ENCODE data around the gene NR2F6.
"Not testable (repeated sequence)": the region's sequence is repeated elsewhere in the genome, so short reads cannot be mapped to it uniquely, and the experiment has no call there.

The NR2F6 gene

GRCh38 chr19:17281391-17282304 is 35.9 kb upstream of the NR2F6 start, which contains the start of gene ANKLE1:
TSS of gene ANKLE1 (plus strand) at chr19:17281901. CDS start at chr19:17281921, 20 bp downstream.
- Histone ChIP-seq H3K9me3 (no peaks in the 10 kb centered on the region), H3K27ac (peak within 1 kb of the TSS; percentile 41), H3K27me3 (no peaks in the 10 kb centered on the region), H3K4me1 (ENCODE audit: control insufficient read depth in 1 of 2, insufficient read depth in 1 of 2, low read depth in 1 of 2, low read length in 1 of 2) (peaks cover 20 to 23% of the 10 kb centered on the region in 2 experiments), H3K4me3 (ENCODE audit: low read depth in 1 of 2, low read length in 1 of 2) (peak within 1 kb of the TSS; percentile 64 to 72), H3K36me3 (peaks cover 19% of the 10 kb centered on the region)
- TF ChIP-seq CTCF (IDR thresholded peaks at IDR 0.05) = no peak

- Histone ChIP-seq H3K9me3 (no peaks in the 10 kb centered on the region), H3K27me3 (no peaks in the 10 kb centered on the region), H3K36me3 (peaks cover 42% of the 10 kb centered on the region), H3K27ac (no peak overlapping the region), H3K4me3 (ENCODE audit: low read depth in 1 of 2, low read length in 1 of 2) (no peak overlapping the region), H3K4me1 (ENCODE audit: control insufficient read depth in 1 of 2, insufficient read depth in 1 of 2, low read depth in 1 of 2, low read length in 1 of 2) (peaks cover 20 to 23% of the 10 kb centered on the region in 2 experiments)
- TF ChIP-seq CTCF (IDR thresholded peaks at IDR 0.05) = no peak
Measured at GRCh38 chr19:17279436-17279835, 33.7 kb upstream of the NR2F6 start.

DNA sequence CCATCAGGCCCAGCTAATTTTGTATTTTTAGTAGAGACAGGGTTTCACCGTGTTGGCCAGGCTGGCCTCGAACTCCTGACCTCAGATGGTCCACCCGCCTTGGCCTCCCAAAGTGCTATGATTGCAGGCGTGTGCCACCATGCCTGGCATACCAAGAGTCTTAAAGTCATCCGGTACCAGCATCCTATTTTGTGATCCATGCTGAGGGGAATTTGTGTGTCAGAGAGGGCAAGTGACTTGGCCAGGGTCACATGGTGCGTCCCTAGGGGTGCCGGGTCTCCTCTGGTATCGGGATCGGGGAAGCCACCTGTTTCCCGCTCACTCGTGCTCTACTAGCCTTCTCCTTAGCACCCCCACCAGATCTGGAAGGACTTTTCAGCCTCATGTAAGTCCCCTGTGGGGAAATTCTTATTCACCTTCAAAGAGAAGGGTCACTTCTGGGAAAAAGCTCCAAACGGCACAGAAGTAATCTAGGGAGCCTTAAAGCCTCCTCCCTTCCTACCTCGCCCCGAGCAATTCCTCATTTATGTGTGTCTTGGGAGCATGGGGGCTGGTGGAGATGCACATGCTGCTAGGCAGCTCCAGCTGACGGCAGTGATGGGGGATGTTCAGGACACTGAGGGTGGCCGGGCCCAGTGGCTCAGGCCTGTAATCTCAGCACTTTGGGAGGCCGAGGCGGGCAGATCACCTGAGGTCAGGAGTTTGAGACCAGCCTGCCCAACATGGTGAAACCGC is 29.9 kb upstream of the NR2F6 start:
- H3K4me3 ChIP-seq (ENCODE audit: low read depth in 1 of 2, low read length in 1 of 2) = no peak overlapping the region
- no peaks in the 10 kb centered on the region for H3K27me3 ChIP-seq
- peaks cover 0 to 4% of the 10 kb centered on the region in 2 experiments for H3K4me1 ChIP-seq (ENCODE audit: control insufficient read depth in 1 of 2, insufficient read depth in 1 of 2, low read depth in 1 of 2, low read length in 1 of 2)
- no peaks in the 10 kb centered on the region for H3K9me3 ChIP-seq
- peaks cover 65% of the 10 kb centered on the region for H3K36me3 ChIP-seq
- no peak for TF ChIP-seq CTCF (IDR thresholded peaks at IDR 0.05)
- H3K27ac ChIP-seq = no peak overlapping the region

DNA sequence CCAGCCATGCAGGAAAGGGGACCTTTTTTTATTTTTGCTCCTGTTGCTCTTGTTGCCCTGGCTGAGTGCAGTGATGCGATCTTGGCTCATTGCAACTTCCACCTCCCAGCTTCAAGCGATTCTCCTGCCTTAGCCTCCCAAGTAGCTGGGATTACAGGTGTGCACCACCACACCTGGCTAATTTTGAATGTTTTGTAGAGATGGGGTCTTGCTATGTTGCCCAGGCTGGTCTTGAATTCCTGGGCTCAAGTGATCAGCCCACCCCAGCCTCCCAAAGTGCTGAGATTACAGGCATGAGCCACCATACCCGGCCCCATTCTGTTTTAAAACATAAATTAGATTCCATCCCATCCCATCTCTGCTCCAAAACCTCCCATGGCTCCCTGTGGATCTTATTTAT is 29.2 kb upstream of the NR2F6 start:
- H3K4me3 ChIP-seq (ENCODE audit: low read depth in 1 of 2, low read length in 1 of 2); H3K9me3 ChIP-seq; H3K27ac ChIP-seq; H3K27me3 ChIP-seq; H3K4me1 ChIP-seq (ENCODE audit: control insufficient read depth in 1 of 2, insufficient read depth in 1 of 2, low read depth in 1 of 2, low read length in 1 of 2): not testable (repeated sequence)
- H3K36me3 ChIP-seq = peaks cover 65% of the 10 kb centered on the region

GRCh38 chr19:17268754-17269153 is 23.0 kb upstream of the NR2F6 start:
- Histone ChIP-seq H3K4me1 (ENCODE audit: control insufficient read depth in 1 of 2, insufficient read depth in 1 of 2, low read depth in 1 of 2, low read length in 1 of 2) (peaks cover 16 to 20% of the 10 kb centered on the region in 2 experiments), H3K9me3 (no peaks in the 10 kb centered on the region), H3K36me3 (peaks cover 17% of the 10 kb centered on the region), H3K27ac (no peak overlapping the region), H3K4me3 (ENCODE audit: low read depth in 1 of 2, low read length in 1 of 2) (no peak overlapping the region), H3K27me3 (no peaks in the 10 kb centered on the region)
- TF ChIP-seq CTCF (IDR thresholded peaks at IDR 0.05) = no peak
